Right cardiac atrium (tissue), 5 donors: ENCODE data around the gene AQP7. TPM values are rescaled to one million over a fixed set of nuclear protein-coding genes. Genes with fewer than 3 reads are reported as not detected.
"Not testable (repeated sequence)": the region's sequence is repeated elsewhere in the genome, so short reads cannot be mapped to it uniquely, and the experiment has no call there.

Source experiments
- ATAC-seq, 2 donors: fragments of 200-7000 bp; cut with Tn5 transposase; one replicate each; pipeline versions ENCODE4 v1.8.0 to v1.9.1; 2020; ENCODE audit warnings: moderate library complexity in 2 of 2, mild to moderate bottlenecking in 1 of 2
- DNase-seq, 3 donors: peaks; one replicate each; pipeline ENCODE4 v3.0.0-alpha.2; 2020
- H3K27ac ChIP-seq: one replicate; pipeline ENCODE4 v1.5.1; 2013; ENCODE audit warnings: mild to moderate bottlenecking, low read length, control low read depth, moderate library complexity
- H3K27me3 ChIP-seq: one replicate; pipeline ENCODE4 v1.6.1; 2013; ENCODE audit not compliant: control insufficient read depth, insufficient read depth
- H3K4me1 ChIP-seq: one replicate; pipeline ENCODE4 v1.6.1; 2013; ENCODE audit warnings: low read length; ENCODE audit not compliant: control insufficient read depth, insufficient read depth
- H3K4me3 ChIP-seq: one replicate; pipeline ENCODE4 v1.5.1; 2013; ENCODE audit warnings: low read length, control low read depth
- H3K9me3 ChIP-seq: one replicate; pipeline ENCODE4 v1.6.1; 2013; ENCODE audit warnings: low read length; ENCODE audit not compliant: control insufficient read depth
- WGBS: extraction: QIAGEN DNeasy Blood & Tissue Kit; methylation state at CpG from one replicate; pipeline ENCODE4 v1.1.7; 2013; 5-methylcytosine and 5-hydroxymethylcytosine counted together
- intact Hi-C, 4 donors: fragments of 100-400 bp; cut with DNase I; formaldehyde crosslinking; loops; one replicate each; pipeline versions ENCODE4 v1.11.0 to v1.14.0; 2022 to 2023
- polyA plus RNA-seq: library from polyadenylated mRNA; stranded (reverse); fragments of 200-250 nt; gene quantifications from one replicate; pipeline ENCODE4 v1.2.3, GENCODE V29; 2013
- total RNA-seq, 4 donors: library from RNA; stranded (reverse); fragmentation: NEBNext Ultra II Directional; extraction: Animal tissue kit (Norgen Biotek cat#: 25700); gene quantifications; one replicate each; pipeline ENCODE4 v1.2.1, GENCODE V29; 2021
- donor health status: healthy with polysubstance abuse.
- donor health status: DM: no; HTN: yes; CAD: no.
- donor health status: DM: no; HTN: no; CAD: no.
- donor health status: DM: no; HTN: yes; CAD: no; lungs with severe emphysema.
- donor health status: DM: yes; HTN: yes; CAD: no.

AQP7 gene
- total and polyA plus RNA-seq, 5 donors = 68.6 to 180 (median 128) TPM

DNA sequence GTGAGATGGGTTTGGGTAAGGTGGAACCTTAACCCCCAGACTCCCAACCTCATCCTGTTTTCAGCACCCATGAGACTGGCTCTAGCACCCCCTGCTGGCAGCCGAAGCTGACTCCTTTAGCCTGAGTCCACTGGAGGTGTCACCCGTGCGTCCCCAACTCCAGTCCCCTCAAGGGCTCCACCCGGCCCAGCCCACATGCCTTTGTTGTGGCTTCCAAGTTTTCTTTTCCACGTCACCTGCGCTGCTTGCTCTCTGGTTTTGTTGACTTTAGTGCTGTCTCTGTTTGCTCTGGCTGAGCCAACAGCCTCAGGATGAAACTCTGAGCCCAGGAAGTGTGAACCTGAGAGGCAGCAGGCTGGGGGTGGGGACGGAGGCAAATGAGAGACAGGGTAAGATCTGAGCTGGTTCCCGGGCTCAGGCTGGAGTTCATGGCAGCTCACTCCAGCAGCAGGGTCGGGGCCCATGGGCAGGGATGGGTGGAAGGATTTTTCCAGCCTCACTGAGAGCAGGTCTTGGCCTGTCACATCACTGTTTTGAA lies 13.2 kb upstream of the AQP7 start:
- Histone ChIP-seq H3K4me3 (no peak overlapping the region), H3K27me3 (no peaks in the 10 kb centered on the region), H3K9me3 (no peaks in the 10 kb centered on the region), H3K27ac (no peak overlapping the region), H3K4me1 (no peaks in the 10 kb centered on the region)
- DNase-seq (peak; percentile 72 to 93 (median 88)), ATAC-seq (peak; percentile 79 to 80)
- 30% methylated on average over 9 of the region's 9 CpGs for WGBS
- intact Hi-C loops = loop anchor here in 3 of 4 donors (2.0 to 5.0 kb wide), 3 partner anchors 41 to 43 kb away; no protein-coding TSS in a partner anchor

DNA sequence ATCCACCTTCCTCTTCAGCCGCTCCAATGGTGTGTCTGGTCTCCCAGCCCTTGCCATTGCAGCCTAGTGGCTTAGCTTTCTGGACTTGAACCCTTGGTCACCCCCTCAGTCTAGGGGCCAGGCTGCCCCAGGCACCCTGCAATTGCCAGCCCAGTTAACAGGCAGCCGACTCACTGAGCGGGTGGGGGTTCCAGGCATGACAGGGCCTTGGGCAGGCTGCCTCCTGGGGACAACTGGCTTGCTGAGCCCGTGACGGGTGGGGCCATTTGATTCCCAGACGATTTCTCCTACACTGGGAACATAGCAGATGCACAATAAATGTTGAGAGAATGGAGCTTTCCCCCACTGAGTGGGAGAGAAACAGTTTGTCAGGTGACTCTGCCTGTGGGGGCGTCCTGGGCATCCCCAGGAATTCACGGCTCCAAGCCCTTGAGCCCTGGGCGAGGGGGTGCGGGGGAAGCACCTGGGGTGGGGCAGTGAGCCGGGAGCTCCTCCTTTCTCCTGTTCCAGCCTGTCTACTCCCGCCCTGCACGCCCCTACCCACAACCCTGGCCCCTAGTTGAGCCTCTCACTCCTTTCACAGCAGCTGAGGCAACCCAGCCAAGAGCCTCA lies 12.6 kb upstream of the AQP7 start:
- ATAC-seq = no peak
- H3K4me3 ChIP-seq = no peak overlapping the region
- no peak for DNase-seq
- intact Hi-C loops = loop anchor here in 3 of 4 donors (2.0 to 5.0 kb wide), 3 partner anchors 40 to 43 kb away; no protein-coding TSS in a partner anchor
- no peaks in the 10 kb centered on the region for H3K9me3 ChIP-seq
- H3K27me3 ChIP-seq = no peaks in the 10 kb centered on the region
- H3K27ac ChIP-seq = no peak overlapping the region
- WGBS = 62% methylated on average over 13 of the region's 13 CpGs
- H3K4me1 ChIP-seq = no peaks in the 10 kb centered on the region

DNA sequence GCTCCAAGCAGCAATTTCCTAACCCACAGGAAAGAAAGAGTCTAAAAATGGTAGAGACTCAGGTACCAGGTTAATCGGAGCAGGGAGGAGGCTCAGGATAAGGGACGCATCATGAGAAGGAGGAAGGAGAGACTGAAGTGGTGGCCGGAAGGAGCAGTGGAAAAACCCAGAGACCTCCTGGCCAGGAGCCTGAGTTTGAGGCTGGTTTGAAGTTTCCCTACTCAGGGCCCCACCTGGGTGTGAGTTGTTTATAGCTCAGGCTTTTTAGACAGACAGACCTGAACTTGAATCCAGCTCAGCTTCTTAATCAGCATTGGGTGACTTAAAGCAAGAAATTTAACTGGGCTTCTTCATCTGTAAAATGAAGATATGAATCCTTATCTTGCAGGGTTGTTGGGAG lies 11.9 kb upstream of the AQP7 start:
- no peaks in the 10 kb centered on the region for H3K9me3 ChIP-seq
- no peak for DNase-seq
- no peaks in the 10 kb centered on the region for H3K27me3 ChIP-seq
- H3K4me3 ChIP-seq = no peak overlapping the region
- no peak for ATAC-seq
- H3K4me1 ChIP-seq = no peaks in the 10 kb centered on the region
- intact Hi-C loops = loop anchor here in 2 of 4 donors (2.0 kb wide), 2 partner anchors 39 to 41 kb away; no protein-coding TSS in a partner anchor
- 57% methylated on average over 3 of the region's 3 CpGs for WGBS
- H3K27ac ChIP-seq = no peak overlapping the region

DNA sequence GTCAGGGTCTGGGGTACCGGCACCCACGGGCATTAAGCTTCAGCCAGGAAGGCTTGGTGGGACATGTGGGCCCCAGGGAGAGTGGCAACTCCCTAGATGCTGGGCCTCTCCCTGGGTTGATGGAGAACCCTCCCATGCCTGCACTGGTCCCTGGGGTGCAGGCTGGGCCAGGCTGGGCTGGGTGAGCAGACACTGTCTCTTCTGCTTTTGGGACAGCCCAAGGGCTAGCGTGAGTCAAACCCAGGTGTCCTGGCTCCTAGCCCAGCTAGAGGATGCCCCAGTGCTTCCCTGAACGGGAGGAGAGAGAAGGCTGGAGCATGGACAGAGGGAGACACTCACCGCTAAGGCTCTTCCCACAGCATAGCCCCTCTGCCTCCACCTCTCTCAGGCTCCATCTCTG lies 5.7 kb upstream of the AQP7 start:
- intact Hi-C loops = no loop called here
- H3K27ac ChIP-seq = no peak overlapping the region
- no peak for ATAC-seq

DNA sequence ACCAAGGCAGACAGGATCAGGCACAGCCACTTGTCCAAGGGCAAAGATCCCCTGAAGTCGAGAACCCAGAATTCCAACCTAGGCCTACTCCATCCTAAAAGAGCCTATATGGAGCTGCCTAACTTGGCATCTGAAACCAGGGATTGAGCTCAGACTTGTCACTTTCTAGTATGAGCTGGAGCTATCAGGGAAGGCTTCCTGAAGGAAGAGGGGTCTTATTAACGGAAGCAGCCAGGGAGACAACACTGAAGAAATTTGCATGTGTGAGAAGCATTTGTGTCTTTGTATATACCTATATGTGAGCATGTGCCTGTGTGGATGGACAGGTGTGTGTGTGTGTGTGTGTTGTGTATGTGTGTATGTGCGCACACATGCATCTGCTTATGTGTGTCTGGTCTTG lies 4.7 kb upstream of the AQP7 start:
- Histone ChIP-seq H3K4me3 (no peak overlapping the region), H3K9me3 (no peaks in the 10 kb centered on the region), H3K4me1 (no peaks in the 10 kb centered on the region), H3K27ac (no peak overlapping the region), H3K27me3 (no peaks in the 10 kb centered on the region)
- intact Hi-C loops = no loop called here
- ATAC-seq (no peak), DNase-seq (no peak)
- WGBS = 95% methylated on average over 3 of the region's 3 CpGs

More for the DNA sequence above, 5.7 kb upstream of the AQP7 start:
- Histone ChIP-seq H3K4me3 (no peak overlapping the region), H3K4me1 (no peaks in the 10 kb centered on the region), H3K27me3 (no peaks in the 10 kb centered on the region), H3K9me3 (no peaks in the 10 kb centered on the region)
- DNase-seq = peak in 1 of 3 donors; percentile 12
- WGBS = 78% methylated on average over 5 of the region's 5 CpGs

DNA sequence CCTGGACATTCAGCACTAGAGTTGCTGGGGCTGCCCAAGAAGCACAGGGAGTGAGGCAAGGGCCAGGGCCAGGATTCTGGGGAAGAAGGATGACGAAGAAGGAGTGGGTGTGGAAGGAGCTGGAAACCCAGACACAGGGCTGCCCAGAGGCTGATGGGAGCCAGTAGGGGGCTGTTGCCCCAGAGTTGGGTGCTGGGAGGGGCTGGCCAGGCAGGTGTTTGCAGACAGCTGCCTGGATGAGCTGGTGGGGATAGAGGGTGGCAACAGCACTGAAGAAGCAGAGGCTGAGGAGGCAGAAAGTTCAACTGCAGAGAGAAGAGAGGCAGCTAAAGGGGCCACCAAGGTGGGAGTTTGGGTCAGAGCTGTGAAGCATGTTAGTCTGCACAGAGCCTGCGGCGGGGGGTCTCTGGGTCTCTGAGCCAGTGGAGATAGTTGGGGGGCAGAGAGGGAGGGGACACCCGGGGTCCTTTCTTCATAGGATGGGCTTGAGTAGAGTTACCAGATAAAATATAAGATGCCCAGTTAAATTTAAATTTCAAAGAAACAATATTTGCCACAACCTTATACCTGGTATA lies 2.5 kb upstream of the AQP7 start:
- H3K9me3 ChIP-seq = no peaks in the 10 kb centered on the region
- H3K27ac ChIP-seq = peak overlapping the region; percentile 33
- 85% methylated on average over 4 of the region's 4 CpGs for WGBS
- ATAC-seq = peak; percentile 20 to 49
- no peak overlapping the region for H3K4me3 ChIP-seq
- no peaks in the 10 kb centered on the region for H3K27me3 ChIP-seq
- no peaks in the 10 kb centered on the region for H3K4me1 ChIP-seq
- intact Hi-C loops = no loop called here
- peak in 1 of 3 donors; percentile 42 for DNase-seq

DNA sequence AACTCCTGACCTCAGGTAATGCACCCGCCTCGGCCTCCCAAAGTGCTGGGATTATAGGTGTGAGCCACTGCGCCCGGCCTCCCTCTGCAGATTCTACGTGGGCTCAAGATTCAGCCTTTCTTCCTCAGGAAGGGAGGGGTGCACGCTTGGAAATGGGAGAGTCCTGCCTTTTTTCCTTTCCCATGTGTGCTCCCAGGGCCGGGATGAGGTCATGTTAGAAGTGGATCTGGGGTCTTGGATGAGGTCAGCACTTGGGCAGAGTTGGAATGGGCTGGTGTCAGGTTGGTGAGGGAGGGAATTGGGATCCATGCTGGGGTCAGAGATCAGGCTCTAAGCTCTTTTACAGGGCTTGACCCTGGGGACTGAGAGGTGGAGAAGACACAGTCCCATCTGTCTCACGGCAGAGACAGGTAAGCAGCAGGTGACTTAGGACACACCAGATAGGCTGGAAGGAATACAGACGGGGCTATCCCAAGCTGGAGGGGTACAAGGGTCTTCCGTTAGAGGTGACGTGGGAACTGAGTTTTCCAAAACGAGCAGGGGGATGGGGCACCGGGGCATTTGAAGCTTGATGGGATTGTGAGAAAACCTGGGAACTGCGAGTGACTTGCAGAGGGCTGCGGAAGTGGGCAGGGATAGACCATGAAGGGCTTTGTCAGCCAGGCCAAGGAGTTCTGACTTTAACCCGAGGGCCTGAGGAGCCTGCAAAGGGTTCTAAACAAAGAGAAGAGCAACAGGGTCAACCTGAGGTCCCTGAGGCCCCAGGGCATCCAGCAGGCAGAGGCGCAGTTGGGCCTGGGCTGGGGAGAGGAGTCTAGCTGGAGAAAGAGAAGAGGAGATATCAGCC lies 1.8 kb upstream of the AQP7 start:
- Histone ChIP-seq H3K27me3 (no peaks in the 10 kb centered on the region), H3K27ac (peak overlapping the region; percentile 32), H3K4me1 (no peaks in the 10 kb centered on the region), H3K4me3 (no peak overlapping the region), H3K9me3 (no peaks in the 10 kb centered on the region)
- peak; percentile 67 to 91 for ATAC-seq
- intact Hi-C loops = no loop called here
- DNase-seq = peak in 2 of 3 donors; percentile 49 to 64
- 72% methylated on average over 17 of the region's 17 CpGs for WGBS

DNA sequence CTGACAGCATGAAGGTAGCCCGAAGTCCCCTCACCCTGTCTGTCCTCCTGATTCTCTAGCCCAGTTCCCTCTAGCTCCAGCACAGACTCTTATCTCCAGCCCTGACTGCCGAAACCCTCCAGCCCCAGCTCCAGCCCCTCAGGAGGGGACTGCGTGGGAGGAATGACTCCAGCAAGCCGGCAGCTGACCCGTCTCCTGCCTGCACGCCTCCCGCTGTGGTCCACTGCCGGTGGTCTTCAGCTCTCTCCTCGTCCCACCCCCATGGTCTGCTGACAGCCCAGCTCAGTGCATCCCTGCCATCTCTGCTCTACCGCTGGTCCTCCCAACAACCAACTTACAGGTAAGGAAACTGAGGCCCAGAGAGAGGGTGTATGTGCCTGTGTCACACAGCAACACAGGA lies 559 bp downstream of the AQP7 start:
- H3K9me3 ChIP-seq, DNase-seq, H3K4me1 ChIP-seq, H3K27me3 ChIP-seq, intact Hi-C loops, ATAC-seq: not testable (repeated sequence)
- Histone ChIP-seq H3K27ac (peak overlapping the region; percentile 85), H3K4me3 (peak overlapping the region; percentile 25)
- WGBS = 42% methylated on average over 9 of the region's 10 CpGs

DNA sequence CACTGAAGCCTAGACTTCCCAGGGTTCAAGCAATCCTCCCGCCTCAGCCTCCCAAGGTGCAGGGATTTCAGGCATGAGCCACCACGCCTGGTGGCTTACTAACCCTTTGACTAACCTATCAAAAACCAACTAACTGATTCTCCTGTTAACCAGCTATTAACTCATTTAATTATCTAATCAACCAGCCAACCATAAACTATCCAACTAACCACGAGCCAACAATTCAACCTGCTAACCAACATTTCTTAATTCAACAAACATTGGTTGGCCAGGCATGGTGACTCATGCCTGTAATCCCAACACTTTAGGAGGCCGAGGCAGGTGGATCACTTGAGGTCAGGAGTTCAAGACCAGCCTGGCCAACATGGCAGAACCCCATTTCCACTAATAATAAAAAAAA lies 3.3 kb downstream of the AQP7 start:
- H3K27ac ChIP-seq, H3K9me3 ChIP-seq, ATAC-seq, DNase-seq, H3K4me3 ChIP-seq, H3K27me3 ChIP-seq, intact Hi-C loops, H3K4me1 ChIP-seq: not testable (repeated sequence)
- 93% methylated on average over 4 of the region's 4 CpGs for WGBS

DNA sequence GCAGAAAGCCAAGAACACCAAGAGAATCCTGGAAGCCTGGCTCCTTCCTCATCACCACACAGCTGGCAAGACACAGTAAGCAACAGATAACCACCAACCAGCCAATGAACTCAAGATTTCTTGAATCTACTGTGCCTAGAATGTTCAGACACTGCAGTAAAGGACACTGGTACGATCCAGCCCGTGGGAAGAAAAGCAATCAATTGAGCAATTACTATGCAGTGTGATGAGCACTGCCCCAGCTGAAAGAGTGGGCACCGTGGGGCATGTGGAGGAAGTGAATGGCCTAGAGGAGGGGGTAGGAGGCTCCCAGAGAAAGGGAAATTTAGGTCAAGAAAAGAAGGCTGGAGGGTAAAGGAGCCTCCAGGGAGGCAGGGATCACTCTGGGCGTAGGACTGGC lies 4.6 kb downstream of the AQP7 start:
- intact Hi-C loops, H3K4me3 ChIP-seq, ATAC-seq, DNase-seq, H3K27ac ChIP-seq, H3K4me1 ChIP-seq, H3K27me3 ChIP-seq, H3K9me3 ChIP-seq: not testable (repeated sequence)
- WGBS = 78% methylated on average over 3 of the region's 4 CpGs
